AG09309 (cell line): ENCODE data around the gene MACF1.
A peak's percentile ranks its signal among the peaks of the same experiment; 100 is the strongest.

Experiments used
- DNase-seq: peaks from one replicate; pipeline ENCODE4 v3.0.0-alpha.2; 2010; ENCODE audit warnings: low read depth
- H3K4me3 ChIP-seq: 2 replicates; pipeline ENCODE4 v1.5.1; 2011; ENCODE audit warnings: mild to moderate bottlenecking, low read depth, low read length, moderate library complexity; ENCODE audit not compliant: control insufficient read depth
- CTCF ChIP-seq: IDR thresholded peaks from 2 replicates; pipeline ENCODE4 v1.5.1; 2011; ENCODE audit warnings: mild to moderate bottlenecking, low read depth, low read length, inconsistent platforms; ENCODE audit not compliant: insufficient read depth, control insufficient read depth; ENCODE audit errors: missing control alignments

Gene MACF1

GRCh38 chr1:39450956-39451606 lies 246.6 kb downstream of the MACF1 start:
- peak; percentile 39 for DNase-seq
- no peak for TF ChIP-seq CTCF
- H3K4me3 ChIP-seq, result no peak overlapping the region

DNA sequence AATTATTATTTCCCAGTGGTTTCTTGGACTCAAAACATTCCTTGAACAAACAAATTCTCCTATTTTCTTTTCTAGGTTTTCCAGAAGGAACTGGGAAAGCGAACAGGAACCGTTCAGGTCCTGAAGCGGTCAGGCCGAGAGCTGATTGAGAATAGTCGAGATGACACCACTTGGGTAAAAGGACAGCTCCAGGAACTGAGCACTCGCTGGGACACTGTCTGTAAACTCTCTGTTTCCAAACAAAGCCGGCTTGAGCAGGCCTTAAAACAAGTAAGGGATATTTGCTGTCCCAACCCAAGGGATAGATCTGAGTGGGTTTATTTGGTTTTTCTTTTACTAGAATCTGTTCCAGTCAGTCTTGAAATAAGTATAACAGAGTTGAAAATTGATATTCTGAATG lies 247.6 kb downstream of the MACF1 start:
- TF ChIP-seq CTCF, result no peak
- no peak overlapping the region for H3K4me3 ChIP-seq
- no peak for DNase-seq

- no peak for DNase-seq
- H3K4me3 ChIP-seq, result no peak overlapping the region
- TF ChIP-seq CTCF, result no peak
These were observed 248.0 kb downstream of the MACF1 start for GRCh38 chr1:39452540-39452939.

- H3K4me3 ChIP-seq, result no peak overlapping the region
- TF ChIP-seq CTCF, result no peak
- DNase-seq, result no peak
These were observed 249.1 kb downstream of the MACF1 start for GRCh38 chr1:39453603-39454002.

GRCh38 chr1:39458991-39459390 lies 254.5 kb downstream of the MACF1 start:
- no peak for DNase-seq
- no peak for TF ChIP-seq CTCF
- H3K4me3 ChIP-seq, result no peak overlapping the region

DNA sequence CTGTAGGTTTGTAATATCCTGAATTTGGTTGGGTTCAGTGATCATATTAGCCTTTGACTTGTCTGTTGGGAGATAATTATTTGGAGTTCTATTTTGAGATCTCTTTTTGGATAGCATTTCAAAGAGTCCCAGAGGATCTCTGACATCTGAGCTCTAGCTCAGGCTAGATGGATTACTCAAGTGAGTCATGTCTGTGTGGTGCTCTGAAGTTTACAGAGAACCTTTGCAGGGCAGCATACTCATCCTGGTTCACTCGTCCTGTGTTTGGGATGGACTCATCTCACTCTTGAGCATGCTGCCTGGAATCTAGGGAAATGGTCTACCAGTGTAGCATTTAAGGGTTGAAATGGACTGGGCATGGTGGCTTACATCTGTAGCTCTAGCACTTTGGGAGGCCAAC lies 257.6 kb downstream of the MACF1 start:
- no peak for TF ChIP-seq CTCF
- no peak overlapping the region for H3K4me3 ChIP-seq
- DNase-seq, result no peak
